Uterus (tissue), 4 donors: Measurements from ENCODE around the gene JOSD1. TPM values are rescaled to one million over a fixed set of nuclear protein-coding genes. Genes with fewer than 3 reads are reported as not detected.

ENCODE experiments used
- DNase-seq, 2 donors: peaks; one replicate each; pipeline ENCODE4 v3.0.0-alpha.2; 2019 to 2020
- H3K27ac ChIP-seq, 2 donors: fragments of 200-600 bp; sonication (generic); 1 replicate in 1 of 2; 2 replicates in 1 of 2; pipeline ENCODE4 v1.5.1; 2016 to 2018
- H3K27me3 ChIP-seq, 2 donors: fragments of 200-600 bp; sonication (generic); one replicate each; pipeline ENCODE4 v1.5.1; 2018 to 2019; ENCODE audit warnings: control low read depth in 1 of 2
- H3K36me3 ChIP-seq, 2 donors: fragments of 200-600 bp; sonication (generic); one replicate each; pipeline ENCODE4 v1.5.1; 2019; ENCODE audit warnings: control low read depth in 1 of 2
- H3K4me1 ChIP-seq, 2 donors: fragments of 200-600 bp; sonication (generic); one replicate each; pipeline ENCODE4 v1.5.1; 2018 to 2019; ENCODE audit warnings: control low read depth in 1 of 2
- H3K4me3 ChIP-seq, 2 donors: fragments of 200-600 bp; sonication (generic); 1 replicate in 1 of 2; 2 replicates in 1 of 2; pipeline ENCODE4 v1.5.1; 2018 to 2019; ENCODE audit warnings: mild to moderate bottlenecking in 1 of 2
- H3K9me3 ChIP-seq, 2 donors: fragments of 200-600 bp; sonication (generic); one replicate each; pipeline ENCODE4 v1.5.1; 2019; ENCODE audit warnings: control low read depth in 1 of 2
- CTCF ChIP-seq, 4 experiments: fragments of 200-600 bp in 2 of 4; fragments of 450-650 bp in 2 of 4; sonication (generic) in 2 of 4; IDR thresholded peaks; one replicate each; pipeline ENCODE4 v1.5.1; 2016 to 2019; ENCODE audit warnings: antibody characterized with exemption in 4 of 4, mild to moderate bottlenecking in 2 of 4, moderate library complexity in 1 of 4
- POLR2A ChIP-seq, 2 donors: fragments of 450-650 bp; IDR thresholded peaks; one replicate each; pipeline ENCODE4 v1.6.1; 2016; ENCODE audit warnings: antibody characterized with exemption in 2 of 2, mild to moderate bottlenecking in 1 of 2, moderate library complexity in 1 of 2
- intact Hi-C: fragments of 100-400 bp; cut with DNase I; formaldehyde crosslinking; loops from one replicate; pipeline ENCODE4 v1.15.1; 2023; ENCODE audit warnings: low total_unique reads
- total RNA-seq, 4 donors: library from RNA; depleted of rRNA in 3 of 4; stranded (reverse); fragments of >200 nt in 3 of 4; gene quantifications; one replicate each; pipeline versions ENCODE4 v1.1.0 to v1.2.4, GENCODE V29; 2014 to 2023
- donor health status: DM: yes; HTN: yes; CAD: no.

Gene JOSD1
- total RNA-seq, 4 donors from 2014 or later, result 24.4 to 57.9 (median 40.2) TPM

GRCh38 chr22:38705235-38706100, 4.7 kb upstream of the JOSD1 start, which contains the start of gene GTPBP1:
Gene GTPBP1, plus strand, starts transcription at chr22:38705944. Its CDS starts 12 bp downstream, at chr22:38705956.
- intact Hi-C loops, result no loop called here
- DNase-seq, result peak; percentile 98 to 100
- peaks cover 0 to 3% of the 10 kb centered on the region in 2 donors for H3K4me1 ChIP-seq
- H3K27ac ChIP-seq, result peak within 1 kb of the TSS; percentile 94 to 95
- no peaks in the 10 kb centered on the region for H3K36me3 ChIP-seq
- no peaks in the 10 kb centered on the region for H3K9me3 ChIP-seq
- peak within 1 kb of the TSS; percentile 75 to 91 for H3K4me3 ChIP-seq
- TF ChIP-seq CTCF (IDR thresholded peaks at IDR 0.05) (peak in 3 of 4 experiments; percentile 4 to 37 (median 12)), POLR2A (IDR thresholded peaks at IDR 0.05) (peak; percentile 92 to 100)
- no peaks in the 10 kb centered on the region for H3K27me3 ChIP-seq

- Histone ChIP-seq H3K4me3 (peak overlapping the region; percentile 22 to 31), H3K4me1 (peaks cover 0 to 3% of the 10 kb centered on the region in 2 donors)
Measured at GRCh38 chr22:38704654-38705234, 4.0 kb upstream of the JOSD1 start.

GRCh38 chr22:38700270-38700788, 414 bp downstream of the JOSD1 start:
- no peaks in the 10 kb centered on the region for H3K36me3 ChIP-seq
- no peaks in the 10 kb centered on the region for H3K9me3 ChIP-seq
- H3K4me3 ChIP-seq, result peak overlapping the region; percentile 60 to 82
- TF ChIP-seq POLR2A (IDR thresholded peaks at IDR 0.05), result no peak
- no peak for TF ChIP-seq CTCF (IDR thresholded peaks at IDR 0.05)
- intact Hi-C loops, result no loop called here
- H3K27ac ChIP-seq, result peak overlapping the region; percentile 97 to 98
- H3K4me1 ChIP-seq, result peaks cover 0 to 22% of the 10 kb centered on the region in 2 donors
- no peaks in the 10 kb centered on the region for H3K27me3 ChIP-seq
- no peak for DNase-seq

More at GRCh38 chr22:38704654-38705234, 4.0 kb upstream of the JOSD1 start:
- intact Hi-C loops, result no loop called here
- H3K9me3 ChIP-seq, result no peaks in the 10 kb centered on the region
- DNase-seq, result no peak
- TF ChIP-seq CTCF (IDR thresholded peaks at IDR 0.05), result no peak
- no peak for TF ChIP-seq POLR2A (IDR thresholded peaks at IDR 0.05)
- no peaks in the 10 kb centered on the region for H3K36me3 ChIP-seq
- peak overlapping the region; percentile 79 to 87 for H3K27ac ChIP-seq
- no peaks in the 10 kb centered on the region for H3K27me3 ChIP-seq

GRCh38 chr22:38699784-38700183, 959 bp downstream of the JOSD1 start:
- Histone ChIP-seq H3K4me3 (peak overlapping the region; percentile 60 to 82), H3K9me3 (no peaks in the 10 kb centered on the region), H3K36me3 (no peaks in the 10 kb centered on the region), H3K27me3 (no peaks in the 10 kb centered on the region), H3K27ac (peak overlapping the region; percentile 97 to 98), H3K4me1 (peaks cover 0 to 22% of the 10 kb centered on the region in 2 donors)
- DNase-seq, result no peak
- no peak for TF ChIP-seq CTCF (IDR thresholded peaks at IDR 0.05)
- intact Hi-C loops, result no loop called here

- Histone ChIP-seq H3K27me3 (no peaks in the 10 kb centered on the region), H3K4me1 (peaks cover 0 to 22% of the 10 kb centered on the region in 2 donors)
Measured at GRCh38 chr22:38699143-38699542, 1.6 kb downstream of the JOSD1 start.

More at GRCh38 chr22:38699143-38699542, 1.6 kb downstream of the JOSD1 start:
- intact Hi-C loops, result no loop called here
- Histone ChIP-seq H3K4me3 (peak overlapping the region; percentile 60 to 82), H3K36me3 (no peaks in the 10 kb centered on the region), H3K27ac (peak overlapping the region; percentile 97 to 98), H3K9me3 (no peaks in the 10 kb centered on the region)
- no peak for DNase-seq
- TF ChIP-seq CTCF (IDR thresholded peaks at IDR 0.05), result no peak
- TF ChIP-seq POLR2A (IDR thresholded peaks at IDR 0.05), result no peak
